ENCODE data around the gene CEACAM19.

The CEACAM19 gene

GRCh38 chr19:44661205-44661604, 10.1 kb upstream of the CEACAM19 start:
- no peaks in the 10 kb centered on the region for H3K79me2 ChIP-seq (ENCODE audit: insufficient read depth, low read length)
- H3K9ac ChIP-seq (ENCODE audit: low read length): no peak overlapping the region
- TF ChIP-seq CTCF (IDR thresholded peaks at IDR 0.05; ENCODE audit: insufficient read depth, low read length, poor library complexity, severe bottlenecking) (no peak), EZH2phosphoT487 (conservative IDR thresholded peaks at IDR 0.05; ENCODE audit: low read length) (no peak)
- no peaks in the 10 kb centered on the region for H3K36me3 ChIP-seq (ENCODE audit: low read length)
- H2AFZ ChIP-seq (ENCODE audit: low read depth, low read length, severe bottlenecking): no peak overlapping the region
- no peaks in the 10 kb centered on the region for H4K20me1 ChIP-seq (ENCODE audit: low read depth, low read length)
- H3F3A ChIP-seq (ENCODE audit: insufficient read depth): no peaks in the 10 kb centered on the region
- no peak overlapping the region for H3K27ac ChIP-seq (ENCODE audit: low read depth, low read length)
- no peaks in the 10 kb centered on the region for H3K9me3 ChIP-seq (ENCODE audit: insufficient read depth, low read length)
- no peaks in the 10 kb centered on the region for H3K27me3 ChIP-seq (ENCODE audit: low read length)
- no peak overlapping the region for H3K4me2 ChIP-seq (ENCODE audit: low read depth, low read length, poor library complexity, severe bottlenecking)
- H3K9me2 ChIP-seq (replicated peaks; ENCODE audit: insufficient read depth, low read length): no peaks in the 10 kb centered on the region
- H3K4me3 ChIP-seq (ENCODE audit: insufficient read depth, low read length, poor library complexity, severe bottlenecking): no peak overlapping the region

- H3K9me2 ChIP-seq (replicated peaks; ENCODE audit: insufficient read depth, low read length): no peaks in the 10 kb centered on the region
- H3K27me3 ChIP-seq (ENCODE audit: low read length): no peaks in the 10 kb centered on the region
- no peak overlapping the region for H3K4me2 ChIP-seq (ENCODE audit: low read depth, low read length, poor library complexity, severe bottlenecking)
- no peaks in the 10 kb centered on the region for H4K20me1 ChIP-seq (ENCODE audit: low read depth, low read length)
- no peak overlapping the region for H3K4me3 ChIP-seq (ENCODE audit: insufficient read depth, low read length, poor library complexity, severe bottlenecking)
- H3K27ac ChIP-seq (ENCODE audit: low read depth, low read length): no peak overlapping the region
- H3K9ac ChIP-seq (ENCODE audit: low read length): no peak overlapping the region
- no peaks in the 10 kb centered on the region for H3K79me2 ChIP-seq (ENCODE audit: insufficient read depth, low read length)
- H3F3A ChIP-seq (ENCODE audit: insufficient read depth): no peaks in the 10 kb centered on the region
- no peaks in the 10 kb centered on the region for H3K36me3 ChIP-seq (ENCODE audit: low read length)
- no peaks in the 10 kb centered on the region for H3K9me3 ChIP-seq (ENCODE audit: insufficient read depth, low read length)
- no peak overlapping the region for H2AFZ ChIP-seq (ENCODE audit: low read depth, low read length, severe bottlenecking)
- TF ChIP-seq CTCF (IDR thresholded peaks at IDR 0.05; ENCODE audit: insufficient read depth, low read length, poor library complexity, severe bottlenecking) (no peak), EZH2phosphoT487 (conservative IDR thresholded peaks at IDR 0.05; ENCODE audit: low read length) (no peak)
Observed at GRCh38 chr19:44661904-44662303, 9.4 kb upstream of the CEACAM19 start.

GRCh38 chr19:44662691-44663385, 8.4 kb upstream of the CEACAM19 start:
- Histone ChIP-seq H3K4me2 (ENCODE audit: low read depth, low read length, poor library complexity, severe bottlenecking) (no peak overlapping the region), H3K9me2 (replicated peaks; ENCODE audit: insufficient read depth, low read length) (no peaks in the 10 kb centered on the region), H3K9ac (ENCODE audit: low read length) (no peak overlapping the region), H3K79me2 (ENCODE audit: insufficient read depth, low read length) (no peaks in the 10 kb centered on the region), H2AFZ (ENCODE audit: low read depth, low read length, severe bottlenecking) (no peak overlapping the region), H3K36me3 (ENCODE audit: low read length) (no peaks in the 10 kb centered on the region), H3K27me3 (ENCODE audit: low read length) (no peaks in the 10 kb centered on the region), H4K20me1 (ENCODE audit: low read depth, low read length) (no peaks in the 10 kb centered on the region), H3K9me3 (ENCODE audit: insufficient read depth, low read length) (no peaks in the 10 kb centered on the region), H3K27ac (ENCODE audit: low read depth, low read length) (no peak overlapping the region), H3F3A (ENCODE audit: insufficient read depth) (no peaks in the 10 kb centered on the region), H3K4me3 (ENCODE audit: insufficient read depth, low read length, poor library complexity, severe bottlenecking) (no peak overlapping the region)
- TF ChIP-seq CTCF (IDR thresholded peaks at IDR 0.05; ENCODE audit: insufficient read depth, low read length, poor library complexity, severe bottlenecking) (no peak), EZH2phosphoT487 (conservative IDR thresholded peaks at IDR 0.05; ENCODE audit: low read length) (no peak)
